ENCODE data around the gene IL25.
"Not testable (repeated sequence)": the region's sequence is repeated elsewhere in the genome, so short reads cannot be mapped to it uniquely, and the experiment has no call there.

Gene IL25

GRCh38 chr14:23372509-23372908, at the start of gene IL25:
Gene IL25, plus strand, starts transcription at chr14:23372809.
- no peaks in the 10 kb centered on the region for H4K20me1 ChIP-seq (ENCODE audit: insufficient read depth)
- TF ChIP-seq, protein P1, sequence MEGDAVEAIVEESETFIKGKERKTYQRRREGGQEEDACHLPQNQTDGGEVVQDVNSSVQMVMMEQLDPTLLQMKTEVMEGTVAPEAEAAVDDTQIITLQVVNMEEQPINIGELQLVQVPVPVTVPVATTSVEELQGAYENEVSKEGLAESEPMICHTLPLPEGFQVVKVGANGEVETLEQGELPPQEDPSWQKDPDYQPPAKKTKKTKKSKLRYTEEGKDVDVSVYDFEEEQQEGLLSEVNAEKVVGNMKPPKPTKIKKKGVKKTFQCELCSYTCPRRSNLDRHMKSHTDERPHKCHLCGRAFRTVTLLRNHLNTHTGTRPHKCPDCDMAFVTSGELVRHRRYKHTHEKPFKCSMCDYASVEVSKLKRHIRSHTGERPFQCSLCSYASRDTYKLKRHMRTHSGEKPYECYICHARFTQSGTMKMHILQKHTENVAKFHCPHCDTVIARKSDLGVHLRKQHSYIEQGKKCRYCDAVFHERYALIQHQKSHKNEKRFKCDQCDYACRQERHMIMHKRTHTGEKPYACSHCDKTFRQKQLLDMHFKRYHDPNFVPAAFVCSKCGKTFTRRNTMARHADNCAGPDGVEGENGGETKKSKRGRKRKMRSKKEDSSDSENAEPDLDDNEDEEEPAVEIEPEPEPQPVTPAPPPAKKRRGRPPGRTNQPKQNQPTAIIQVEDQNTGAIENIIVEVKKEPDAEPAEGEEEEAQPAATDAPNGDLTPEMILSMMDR (conservative IDR thresholded peaks at IDR 0.05; ENCODE audit: low read depth, low read length), result no peak
- no peak within 1 kb of the TSS for H3K9ac ChIP-seq
- no peaks in the 10 kb centered on the region; the same call in 1 of the 2 replicates for H3K27me3 ChIP-seq (ENCODE audit: insufficient read depth, low read depth)
- no peaks in the 10 kb centered on the region for H3K79me2 ChIP-seq (ENCODE audit: insufficient read depth, low read depth)
- no peaks in the 10 kb centered on the region for H3K36me3 ChIP-seq (ENCODE audit: insufficient read depth)
- H2AFZ ChIP-seq (ENCODE audit: low read depth), result no peak within 1 kb of the TSS
- H3K4me2 ChIP-seq, result no peak within 1 kb of the TSS
- no peaks in the 10 kb centered on the region for H3K4me1 ChIP-seq (ENCODE audit: low read depth, poor library complexity, severe bottlenecking)
- no peak within 1 kb of the TSS for H3K27ac ChIP-seq
- H3K4me3 ChIP-seq (IDR thresholded peaks at IDR 0.05; ENCODE audit: insufficient read depth, low read depth, low read length), result no peak within 1 kb of the TSS

DNA sequence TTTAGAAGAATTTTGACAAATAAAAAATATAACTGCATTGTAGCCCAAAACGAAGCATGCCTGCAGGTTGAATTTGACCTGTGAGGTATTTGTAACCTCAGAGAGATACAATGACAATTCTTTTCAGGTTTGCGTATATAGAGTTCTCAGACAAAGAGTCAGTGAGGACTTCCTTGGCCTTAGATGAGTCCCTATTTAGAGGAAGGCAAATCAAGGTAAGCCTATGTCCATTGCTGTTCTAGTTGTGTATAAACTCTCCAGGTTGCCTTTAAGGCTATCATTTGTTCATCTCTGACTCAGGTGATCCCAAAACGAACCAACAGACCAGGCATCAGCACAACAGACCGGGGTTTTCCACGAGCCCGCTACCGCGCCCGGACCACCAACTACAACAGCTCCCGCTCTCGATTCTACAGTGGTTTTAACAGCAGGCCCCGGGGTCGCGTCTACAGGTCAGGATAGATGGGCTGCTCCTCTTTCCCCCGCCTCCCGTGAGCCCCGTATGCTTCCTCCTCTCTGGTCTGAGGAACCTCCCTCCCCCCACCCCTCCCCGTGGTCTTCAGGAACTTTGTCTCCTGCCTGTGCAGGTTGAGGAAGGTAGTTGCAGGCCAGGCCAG, 48.7 kb upstream of the IL25 start:
- Histone ChIP-seq H3K79me2 (ENCODE audit: insufficient read depth, low read depth) (peaks cover 25% of the 10 kb centered on the region), H3K27me3 (ENCODE audit: insufficient read depth, low read depth) (no peaks in the 10 kb centered on the region), H3K4me3 (IDR thresholded peaks at IDR 0.05; ENCODE audit: insufficient read depth, low read depth, low read length) (no peak overlapping the region), H3K4me2 (no peak overlapping the region), H3K27ac (no peak overlapping the region), H2AFZ (ENCODE audit: low read depth) (no peak overlapping the region), H4K20me1 (ENCODE audit: insufficient read depth) (no peaks in the 10 kb centered on the region), H3K36me3 (ENCODE audit: insufficient read depth) (no peaks in the 10 kb centered on the region), H3K4me1 (ENCODE audit: low read depth, poor library complexity, severe bottlenecking) (peaks cover 40% of the 10 kb centered on the region), H3K9ac (no peak overlapping the region)
- TF ChIP-seq, protein P1 (conservative IDR thresholded peaks at IDR 0.05; ENCODE audit: low read depth, low read length), result no peak

- no peaks in the 10 kb centered on the region for H3K27me3 ChIP-seq (ENCODE audit: insufficient read depth, low read depth)
- H3K36me3 ChIP-seq (ENCODE audit: insufficient read depth), result no peaks in the 10 kb centered on the region
- no peak overlapping the region for H3K9ac ChIP-seq
- TF ChIP-seq, protein P1 (conservative IDR thresholded peaks at IDR 0.05; ENCODE audit: low read depth, low read length), result no peak
- H3K4me1 ChIP-seq (ENCODE audit: low read depth, poor library complexity, severe bottlenecking), result peaks cover 40% of the 10 kb centered on the region
- H3K79me2 ChIP-seq (ENCODE audit: insufficient read depth, low read depth), result peaks cover 25% of the 10 kb centered on the region
- H2AFZ ChIP-seq (ENCODE audit: low read depth), result no peak overlapping the region
- no peaks in the 10 kb centered on the region for H4K20me1 ChIP-seq (ENCODE audit: insufficient read depth)
- H3K27ac ChIP-seq, result no peak overlapping the region
- no peak overlapping the region for H3K4me3 ChIP-seq (IDR thresholded peaks at IDR 0.05; ENCODE audit: insufficient read depth, low read depth, low read length)
- H3K4me2 ChIP-seq, result no peak overlapping the region
Observed at GRCh38 chr14:23324455-23324846, 48.2 kb upstream of the IL25 start.

DNA sequence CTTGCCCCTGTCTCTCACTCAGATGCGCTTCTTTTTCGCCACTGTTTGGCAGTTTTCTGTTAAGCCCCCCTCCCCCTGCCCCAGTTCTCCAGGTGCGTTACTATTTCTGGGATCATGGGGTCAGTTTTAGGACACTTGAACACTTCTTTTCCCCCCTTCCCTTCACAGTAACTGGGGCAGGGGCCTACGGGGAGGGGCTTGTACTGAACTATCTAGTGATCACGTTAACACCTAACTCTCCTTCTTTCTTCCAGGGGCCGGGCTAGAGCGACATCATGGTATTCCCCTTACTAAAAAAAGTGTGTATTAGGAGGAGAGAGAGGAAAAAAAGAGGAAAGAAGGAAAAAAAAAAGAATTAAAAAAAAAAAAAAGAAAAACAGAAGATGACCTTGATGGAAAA, 47.6 kb upstream of the IL25 start:
- H4K20me1 ChIP-seq (ENCODE audit: insufficient read depth), result no peaks in the 10 kb centered on the region
- H2AFZ ChIP-seq (ENCODE audit: low read depth), result no peak overlapping the region
- no peaks in the 10 kb centered on the region for H3K36me3 ChIP-seq (ENCODE audit: insufficient read depth)
- H3K27me3 ChIP-seq (ENCODE audit: insufficient read depth, low read depth), result no peaks in the 10 kb centered on the region
- H3K27ac ChIP-seq, result no peak overlapping the region
- TF ChIP-seq, protein P1 (conservative IDR thresholded peaks at IDR 0.05; ENCODE audit: low read depth, low read length), result no peak
- peaks cover 25% of the 10 kb centered on the region for H3K79me2 ChIP-seq (ENCODE audit: insufficient read depth, low read depth)
- no peak overlapping the region for H3K4me2 ChIP-seq
- peaks cover 40% of the 10 kb centered on the region for H3K4me1 ChIP-seq (ENCODE audit: low read depth, poor library complexity, severe bottlenecking)
- no peak overlapping the region for H3K4me3 ChIP-seq (IDR thresholded peaks at IDR 0.05; ENCODE audit: insufficient read depth, low read depth, low read length)
- H3K9ac ChIP-seq, result no peak overlapping the region

DNA sequence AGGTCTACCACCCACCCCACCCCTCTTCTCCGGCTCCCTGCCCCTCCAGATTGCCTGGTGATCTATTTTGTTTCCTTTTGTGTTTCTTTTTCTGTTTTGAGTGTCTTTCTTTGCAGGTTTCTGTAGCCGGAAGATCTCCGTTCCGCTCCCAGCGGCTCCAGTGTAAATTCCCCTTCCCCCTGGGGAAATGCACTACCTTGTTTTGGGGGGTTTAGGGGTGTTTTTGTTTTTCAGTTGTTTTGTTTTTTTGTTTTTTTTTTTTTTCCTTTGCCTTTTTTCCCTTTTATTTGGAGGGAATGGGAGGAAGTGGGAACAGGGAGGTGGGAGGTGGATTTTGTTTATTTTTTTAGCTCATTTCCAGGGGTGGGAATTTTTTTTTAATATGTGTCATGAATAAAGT, 46.9 kb upstream of the IL25 start:
- not testable (repeated sequence) for H4K20me1 ChIP-seq (ENCODE audit: insufficient read depth); H2AFZ ChIP-seq (ENCODE audit: low read depth); H3K36me3 ChIP-seq (ENCODE audit: insufficient read depth); H3K4me2 ChIP-seq; H3K9ac ChIP-seq; H3K27me3 ChIP-seq (ENCODE audit: insufficient read depth, low read depth); H3K27ac ChIP-seq; H3K4me3 ChIP-seq (IDR thresholded peaks at IDR 0.05; ENCODE audit: insufficient read depth, low read depth, low read length)
- Histone ChIP-seq H3K79me2 (ENCODE audit: insufficient read depth, low read depth) (peaks cover 25% of the 10 kb centered on the region), H3K4me1 (ENCODE audit: low read depth, poor library complexity, severe bottlenecking) (peaks cover 40% of the 10 kb centered on the region)
